GM10266 (cell line): ENCODE results near the gene EPM2AIP1.

Experiments
- DNase-seq: peaks from one replicate; pipeline ENCODE4 v3.0.0; 2012; ENCODE audit errors: extremely low spot score
- CTCF ChIP-seq: IDR thresholded peaks from 2 replicates; pipeline ENCODE4 v1.5.1; 2012; ENCODE audit warnings: mild to moderate bottlenecking, low read depth; ENCODE audit not compliant: control insufficient read depth, insufficient read depth; ENCODE audit errors: missing control alignments

The EPM2AIP1 gene

GRCh38 chr3:36993326-36994283, 674 bp upstream of the EPM2AIP1 start, which contains the start of gene MLH1:
Gene MLH1 (plus strand): TSS chr3:36993518. CDS start chr3:36993548, 30 bp downstream.
- DNase-seq: peak; percentile 82
- TF ChIP-seq CTCF: no peak

- TF ChIP-seq CTCF: no peak
Measured at GRCh38 chr3:36991923-36992805, 767 bp downstream of the EPM2AIP1 start.

GRCh38 chr3:36991147-36991546, 1.8 kb downstream of the EPM2AIP1 start:
- no peak for TF ChIP-seq CTCF
- DNase-seq: no peak

More at GRCh38 chr3:36991923-36992805, 767 bp downstream of the EPM2AIP1 start:
- DNase-seq: no peak

- DNase-seq: no peak
- no peak for TF ChIP-seq CTCF
Measured at GRCh38 chr3:36989568-36989967, 3.4 kb downstream of the EPM2AIP1 start.

- no peak for TF ChIP-seq CTCF
- DNase-seq: no peak
Measured at GRCh38 chr3:36989005-36989404, 3.9 kb downstream of the EPM2AIP1 start.

GRCh38 chr3:36988356-36988755, 4.6 kb downstream of the EPM2AIP1 start:
- no peak for TF ChIP-seq CTCF
- no peak for DNase-seq

GRCh38 chr3:36981006-36981405, 11.9 kb downstream of the EPM2AIP1 start:
- no peak for DNase-seq
- TF ChIP-seq CTCF: no peak
